Suprapubic skin (tissue), 3 donors: ENCODE data around the gene ST7.

Experiments
- POLR2AphosphoS5 ChIP-seq, 3 donors: sonication (generic); formaldehyde crosslinking; IDR thresholded peaks; one replicate each; pipeline ENCODE4 v1.6.1; 2017; ENCODE audit warnings: antibody characterized with exemption in 3 of 3
- TF ChIP-seq, protein P1 (sequence below), 2 donors: fragments of 200-600 bp in 1 of 2; fragments of 450-650 bp in 1 of 2; sonication (generic) in 1 of 2; IDR thresholded peaks; one replicate each; pipeline ENCODE4 v1.5.1; 2016 to 2019; ENCODE audit warnings: antibody characterized with exemption in 2 of 2, mild to moderate bottlenecking in 1 of 2, moderate library complexity in 1 of 2

DNA sequence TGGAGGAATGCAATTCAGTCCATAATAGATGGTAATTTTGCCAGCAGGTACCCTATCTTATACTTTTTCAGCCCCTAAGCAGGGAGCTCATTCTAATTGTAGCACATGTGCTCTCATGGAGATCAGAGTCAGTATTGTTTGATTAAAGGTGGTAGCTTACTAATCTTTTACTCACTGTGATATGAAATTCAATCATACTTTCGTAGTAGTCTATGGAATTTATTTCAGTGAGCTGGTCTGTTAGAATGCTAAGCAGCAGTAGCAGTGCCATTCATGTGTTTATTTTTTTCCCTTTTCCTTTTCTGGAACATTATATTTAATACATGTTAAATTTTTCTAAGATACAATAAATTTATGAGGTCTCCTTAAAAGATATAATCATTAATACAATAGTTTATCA is 109.0 kb downstream of the ST7 start:
- TF ChIP-seq, protein P1, sequence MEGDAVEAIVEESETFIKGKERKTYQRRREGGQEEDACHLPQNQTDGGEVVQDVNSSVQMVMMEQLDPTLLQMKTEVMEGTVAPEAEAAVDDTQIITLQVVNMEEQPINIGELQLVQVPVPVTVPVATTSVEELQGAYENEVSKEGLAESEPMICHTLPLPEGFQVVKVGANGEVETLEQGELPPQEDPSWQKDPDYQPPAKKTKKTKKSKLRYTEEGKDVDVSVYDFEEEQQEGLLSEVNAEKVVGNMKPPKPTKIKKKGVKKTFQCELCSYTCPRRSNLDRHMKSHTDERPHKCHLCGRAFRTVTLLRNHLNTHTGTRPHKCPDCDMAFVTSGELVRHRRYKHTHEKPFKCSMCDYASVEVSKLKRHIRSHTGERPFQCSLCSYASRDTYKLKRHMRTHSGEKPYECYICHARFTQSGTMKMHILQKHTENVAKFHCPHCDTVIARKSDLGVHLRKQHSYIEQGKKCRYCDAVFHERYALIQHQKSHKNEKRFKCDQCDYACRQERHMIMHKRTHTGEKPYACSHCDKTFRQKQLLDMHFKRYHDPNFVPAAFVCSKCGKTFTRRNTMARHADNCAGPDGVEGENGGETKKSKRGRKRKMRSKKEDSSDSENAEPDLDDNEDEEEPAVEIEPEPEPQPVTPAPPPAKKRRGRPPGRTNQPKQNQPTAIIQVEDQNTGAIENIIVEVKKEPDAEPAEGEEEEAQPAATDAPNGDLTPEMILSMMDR (IDR thresholded peaks at IDR 0.05): no peak
- TF ChIP-seq POLR2AphosphoS5 (IDR thresholded peaks at IDR 0.05): no peak
